H1 (cell line): ENCODE results near the gene SPAG17. TPM values are rescaled to one million over a fixed set of nuclear protein-coding genes. Genes with fewer than 3 reads are reported as not detected.

Experiments used
- EP300 ChIP-seq, 2 experiments: IDR thresholded peaks; 1 replicate in 1 of 2; 2 replicates in 1 of 2; pipeline ENCODE4 v1.6.1; 2011 to 2012; ENCODE audit warnings: low read depth in 2 of 2, low read length in 2 of 2, mild to moderate bottlenecking in 2 of 2, borderline replicate concordance in 1 of 2, inconsistent platforms in 1 of 2, moderate library complexity in 1 of 2
- FOSL1 ChIP-seq: IDR thresholded peaks from 2 replicates; pipeline ENCODE4 v1.6.1; 2011; ENCODE audit warnings: mild to moderate bottlenecking, low read depth, low read length, moderate library complexity; ENCODE audit not compliant: insufficient read depth
- JUND ChIP-seq: IDR thresholded peaks from 2 replicates; pipeline ENCODE4 v1.6.1; 2011; ENCODE audit warnings: mild to moderate bottlenecking, improper control_type of control experiment, low read length
- KDM1A ChIP-seq: fragments of 200-600, 300-600 bp; sonication (generic); IDR thresholded peaks from 2 replicates; pipeline ENCODE4 v1.7.1; 2016; ENCODE audit warnings: mild to moderate bottlenecking, low read length, borderline replicate concordance
- MAFK ChIP-seq: IDR thresholded peaks from 2 replicates; pipeline ENCODE4 v1.6.1; 2012; ENCODE audit warnings: low read depth, mild to moderate bottlenecking, improper control_type of control experiment, low read length
- POLR2AphosphoS5 ChIP-seq: IDR thresholded peaks from 2 replicates; pipeline ENCODE4 v1.6.1; 2011; ENCODE audit warnings: low read depth, low read length
- RNF2 ChIP-seq: fragments of 200-900, 300-1000 bp; sonication (generic); IDR thresholded peaks from 2 replicates; pipeline ENCODE4 v1.7.1; 2016; ENCODE audit warnings: borderline replicate concordance, low read depth, mild to moderate bottlenecking, antibody characterized with exemption, low read length; ENCODE audit not compliant: poor library complexity, severe bottlenecking; ENCODE audit errors: missing control alignments
- TBP ChIP-seq: IDR thresholded peaks from 2 replicates; pipeline ENCODE4 v1.6.1; 2011; ENCODE audit warnings: low read depth, low read length, improper control_type of control experiment
- polyA plus RNA-seq, 7 experiments: library from polyadenylated mRNA; depleted of rRNA in 3 of 7; stranded (reverse) in 5 of 7; unstranded in 2 of 7; fragments of >200 nt in 5 of 7; fragments of 200-250 nt in 2 of 7; gene quantifications; 1 replicate in 5 of 7; 2 replicates in 1 of 7; 4 replicates in 1 of 7; pipeline versions ENCODE4 v1.2.1 to v1.2.3, GENCODE V29; 2011 to 2013; ENCODE audit warnings: missing spikeins in 2 of 7, mixed read lengths in 2 of 7
- total RNA-seq: library from RNA; stranded (reverse); fragmentation: NEBNext Ultra II Directional; extraction: Animal tissue kit (Norgen Biotek cat#: 25700); gene quantifications from 2 replicates; pipeline ENCODE4 v1.2.1, GENCODE V29; 2021
- TF ChIP-seq, protein P1 (sequence below), 3 experiments: IDR thresholded peaks; 1 replicate in 2 of 3; 2 replicates in 1 of 3; pipeline versions ENCODE4 v1.5.1 to v1.6.1; 2011; ENCODE audit warnings: low read length in 3 of 3, mild to moderate bottlenecking in 3 of 3, inconsistent platforms in 2 of 3, low read depth in 1 of 3, moderate library complexity in 1 of 3; ENCODE audit not compliant: insufficient read depth in 1 of 3; ENCODE audit errors: control extremely low read depth in 1 of 3
- TF ChIP-seq, protein P2 (sequence below): IDR thresholded peaks from 2 replicates; pipeline ENCODE4 v1.6.1; 2012; ENCODE audit warnings: inconsistent platforms

Gene SPAG17
- total and polyA plus RNA-seq, 2 of the 8 experiments (the other 6 are each of a cell fraction or from before 2014, with no cell fraction given): 0.56 to 0.62 TPM

DNA sequence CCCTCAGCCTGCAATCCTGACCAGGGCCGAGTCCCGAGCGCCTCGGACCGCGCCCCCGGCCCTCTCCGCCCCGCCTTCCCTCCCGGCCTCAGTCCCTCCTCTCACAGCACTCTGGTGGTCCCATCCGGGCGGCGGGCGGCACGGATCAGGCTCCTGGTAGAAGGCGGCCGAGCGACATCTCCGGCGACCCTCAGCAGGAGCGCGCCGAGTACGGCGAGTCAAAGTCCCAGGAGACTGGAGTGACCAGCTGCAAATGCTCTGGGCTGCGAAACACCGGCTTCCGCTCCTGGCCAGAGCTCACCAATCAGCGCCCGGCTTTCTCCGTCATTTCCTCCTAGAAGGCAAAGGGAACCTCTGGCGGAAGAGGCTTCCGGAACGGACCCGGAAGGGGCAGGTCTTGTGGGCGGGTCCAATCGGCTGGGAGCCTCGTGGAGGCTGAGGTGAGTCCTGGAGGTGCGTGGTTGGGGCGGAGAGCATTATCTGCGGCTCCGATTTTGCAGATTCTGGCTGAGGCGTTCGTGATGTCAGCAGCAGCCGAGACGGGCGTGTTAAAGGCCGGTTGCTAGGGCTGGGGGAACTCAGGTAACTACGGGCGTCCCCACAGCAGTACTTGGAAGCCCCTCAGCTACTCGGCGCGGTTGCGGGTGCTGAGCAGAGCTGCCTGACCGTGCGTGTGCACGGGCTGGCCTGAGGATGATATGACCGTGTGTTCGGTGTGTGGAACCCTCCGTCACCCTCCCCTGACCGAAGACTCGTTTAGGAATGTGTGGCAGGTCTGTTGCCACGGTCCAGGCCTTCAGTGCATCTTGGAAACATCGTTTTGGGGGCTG, 255.5 kb downstream of the SPAG17 start, which contains the start of the genes GDAP2 and WDR3 (continued):
- TF ChIP-seq, protein P1, sequence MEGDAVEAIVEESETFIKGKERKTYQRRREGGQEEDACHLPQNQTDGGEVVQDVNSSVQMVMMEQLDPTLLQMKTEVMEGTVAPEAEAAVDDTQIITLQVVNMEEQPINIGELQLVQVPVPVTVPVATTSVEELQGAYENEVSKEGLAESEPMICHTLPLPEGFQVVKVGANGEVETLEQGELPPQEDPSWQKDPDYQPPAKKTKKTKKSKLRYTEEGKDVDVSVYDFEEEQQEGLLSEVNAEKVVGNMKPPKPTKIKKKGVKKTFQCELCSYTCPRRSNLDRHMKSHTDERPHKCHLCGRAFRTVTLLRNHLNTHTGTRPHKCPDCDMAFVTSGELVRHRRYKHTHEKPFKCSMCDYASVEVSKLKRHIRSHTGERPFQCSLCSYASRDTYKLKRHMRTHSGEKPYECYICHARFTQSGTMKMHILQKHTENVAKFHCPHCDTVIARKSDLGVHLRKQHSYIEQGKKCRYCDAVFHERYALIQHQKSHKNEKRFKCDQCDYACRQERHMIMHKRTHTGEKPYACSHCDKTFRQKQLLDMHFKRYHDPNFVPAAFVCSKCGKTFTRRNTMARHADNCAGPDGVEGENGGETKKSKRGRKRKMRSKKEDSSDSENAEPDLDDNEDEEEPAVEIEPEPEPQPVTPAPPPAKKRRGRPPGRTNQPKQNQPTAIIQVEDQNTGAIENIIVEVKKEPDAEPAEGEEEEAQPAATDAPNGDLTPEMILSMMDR (IDR thresholded peaks at IDR 0.05; ENCODE audit: control extremely low read depth in 1 of 3, insufficient read depth in 1 of 3, low read depth in 1 of 3, low read length in 3 of 3): no peak
- TF ChIP-seq FOSL1 (no peak), EP300 (IDR thresholded peaks at IDR 0.05; ENCODE audit: borderline replicate concordance in 1 of 2, low read depth in 2 of 2, low read length in 2 of 2) (no peak), KDM1A (no peak), RNF2 (no peak), POLR2AphosphoS5 (peak; percentile 27), MAFK (no peak), JUND (no peak), TBP (peak; percentile 74)
- TF ChIP-seq, protein P2, sequence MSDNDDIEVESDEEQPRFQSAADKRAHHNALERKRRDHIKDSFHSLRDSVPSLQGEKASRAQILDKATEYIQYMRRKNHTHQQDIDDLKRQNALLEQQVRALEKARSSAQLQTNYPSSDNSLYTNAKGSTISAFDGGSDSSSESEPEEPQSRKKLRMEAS: peak; percentile 80
